ENCODE data around the gene API5.

API5 gene

DNA sequence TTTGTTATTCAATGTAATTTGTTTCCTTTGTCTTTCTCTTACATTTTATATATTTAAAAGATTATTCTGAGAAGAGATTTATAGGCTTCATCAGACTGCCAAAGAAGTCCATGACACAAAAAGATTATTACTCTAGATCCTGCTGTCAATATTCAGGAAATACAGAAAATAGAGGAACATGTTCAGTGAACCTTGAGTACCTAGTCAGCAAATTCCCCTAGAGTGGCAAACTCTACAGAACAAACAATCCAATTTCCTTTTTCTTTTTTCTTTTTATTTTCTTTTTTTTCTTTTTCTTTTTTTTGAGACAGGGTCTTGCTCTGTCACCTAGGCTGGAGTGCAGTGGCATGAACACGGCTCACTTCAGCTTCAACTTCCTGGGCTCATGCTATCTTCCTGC is 70.8 kb downstream of the API5 start:
- no peaks in the 10 kb centered on the region for H3K27me3 Mint-ChIP-seq
- no peaks in the 10 kb centered on the region for H3K9me3 Mint-ChIP-seq
- no peak overlapping the region for H3K4me3 Mint-ChIP-seq
- H3K36me3 Mint-ChIP-seq, result peaks cover 25% of the 10 kb centered on the region
- H3K27ac Mint-ChIP-seq, result no peak overlapping the region
- ATAC-seq, result no peak
- H3K4me1 Mint-ChIP-seq, result peaks cover 9% of the 10 kb centered on the region

DNA sequence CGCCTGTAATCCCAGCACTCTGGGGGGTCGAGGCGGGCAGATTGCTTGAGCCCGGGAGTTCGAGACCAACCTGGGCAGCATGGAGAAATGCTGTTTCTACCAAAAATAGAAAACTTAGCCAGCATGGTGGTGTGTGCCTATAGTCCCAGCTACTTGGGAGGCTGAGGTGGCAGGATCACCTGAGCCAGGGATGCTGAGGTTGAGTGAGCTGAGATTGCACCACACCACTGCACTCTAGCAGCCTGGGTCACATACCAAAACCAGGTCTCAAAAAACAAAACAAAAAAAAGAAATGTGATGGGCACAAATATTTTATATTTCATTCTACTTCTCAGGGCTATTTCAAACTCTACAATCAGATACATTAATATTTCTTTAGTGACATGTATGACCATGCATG is 72.6 kb downstream of the API5 start:
- Mint-ChIP-seq H3K9me3 (no peaks in the 10 kb centered on the region), H3K27ac (no peak overlapping the region), H3K36me3 (peaks cover 32% of the 10 kb centered on the region), H3K27me3 (no peaks in the 10 kb centered on the region), H3K4me3 (no peak overlapping the region), H3K4me1 (peaks cover 6% of the 10 kb centered on the region)
- ATAC-seq, result no peak

DNA sequence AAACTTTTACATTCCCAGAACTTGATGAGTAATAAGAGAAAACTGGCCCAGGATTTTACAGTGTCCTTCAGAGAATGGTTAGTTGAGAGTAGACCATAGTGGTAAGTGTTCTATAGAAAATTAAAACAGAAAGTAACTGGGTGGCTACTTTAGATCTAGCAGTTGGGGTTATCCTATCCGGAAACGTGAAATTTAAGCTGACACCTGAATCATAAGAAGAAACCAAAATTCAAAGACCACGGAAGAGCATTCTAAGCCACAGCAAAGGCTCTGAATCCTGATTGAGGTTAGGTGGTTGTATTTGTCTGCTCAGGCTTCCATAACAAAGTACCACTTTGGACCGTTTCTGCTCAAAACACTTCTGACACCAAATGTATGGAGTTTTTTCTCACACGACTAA is 80.9 kb downstream of the API5 start:
- no peaks in the 10 kb centered on the region for H3K9me3 Mint-ChIP-seq
- H3K4me3 Mint-ChIP-seq, result no peak overlapping the region
- ATAC-seq, result no peak
- no peak overlapping the region for H3K27ac Mint-ChIP-seq
- H3K36me3 Mint-ChIP-seq, result peaks cover 65% of the 10 kb centered on the region
- no peaks in the 10 kb centered on the region for H3K27me3 Mint-ChIP-seq
- H3K4me1 Mint-ChIP-seq, result no peaks in the 10 kb centered on the region

GRCh38 chr11:43393765-43394355 is 82.1 kb downstream of the API5 start:
- Mint-ChIP-seq H3K4me3 (no peak overlapping the region), H3K9me3 (no peaks in the 10 kb centered on the region), H3K4me1 (no peaks in the 10 kb centered on the region), H3K27me3 (no peaks in the 10 kb centered on the region), H3K27ac (no peak overlapping the region), H3K36me3 (peaks cover 74% of the 10 kb centered on the region)
- no peak for ATAC-seq

Data from stimulated activated memory B cell treated with anti-CD40 and anti-IgM and Interleukin-4, amounts not matched to agents 10 μg/mL and 1 μg/mL and 100 μg/mL, for 72 hours (primary cell).